DND-41 (cell line): ENCODE data around the gene ABCE1.

Source experiments
- EZH2 ChIP-seq: IDR thresholded peaks from 3 replicates; pipeline ENCODE4 v1.6.1; 2012; ENCODE audit warnings: borderline replicate concordance, low read depth, mild to moderate bottlenecking, moderate library complexity, low read length, inconsistent platforms; ENCODE audit not compliant: severe bottlenecking
- TF ChIP-seq, protein P1 (sequence below): IDR thresholded peaks from 2 replicates; pipeline ENCODE4 v1.5.1; 2012; ENCODE audit warnings: borderline replicate concordance, low read length, moderate library complexity, mild to moderate bottlenecking; ENCODE audit not compliant: poor library complexity, severe bottlenecking; ENCODE audit errors: extremely low read depth

GRCh38 chr4:145153181-145153903 lies 55.2 kb downstream of the ABCE1 start:
- no peak for TF ChIP-seq EZH2
- TF ChIP-seq, protein P1, sequence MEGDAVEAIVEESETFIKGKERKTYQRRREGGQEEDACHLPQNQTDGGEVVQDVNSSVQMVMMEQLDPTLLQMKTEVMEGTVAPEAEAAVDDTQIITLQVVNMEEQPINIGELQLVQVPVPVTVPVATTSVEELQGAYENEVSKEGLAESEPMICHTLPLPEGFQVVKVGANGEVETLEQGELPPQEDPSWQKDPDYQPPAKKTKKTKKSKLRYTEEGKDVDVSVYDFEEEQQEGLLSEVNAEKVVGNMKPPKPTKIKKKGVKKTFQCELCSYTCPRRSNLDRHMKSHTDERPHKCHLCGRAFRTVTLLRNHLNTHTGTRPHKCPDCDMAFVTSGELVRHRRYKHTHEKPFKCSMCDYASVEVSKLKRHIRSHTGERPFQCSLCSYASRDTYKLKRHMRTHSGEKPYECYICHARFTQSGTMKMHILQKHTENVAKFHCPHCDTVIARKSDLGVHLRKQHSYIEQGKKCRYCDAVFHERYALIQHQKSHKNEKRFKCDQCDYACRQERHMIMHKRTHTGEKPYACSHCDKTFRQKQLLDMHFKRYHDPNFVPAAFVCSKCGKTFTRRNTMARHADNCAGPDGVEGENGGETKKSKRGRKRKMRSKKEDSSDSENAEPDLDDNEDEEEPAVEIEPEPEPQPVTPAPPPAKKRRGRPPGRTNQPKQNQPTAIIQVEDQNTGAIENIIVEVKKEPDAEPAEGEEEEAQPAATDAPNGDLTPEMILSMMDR: no peak
